Activated CD4-positive, alpha-beta T cell treated with anti-CD3 and anti-CD28 coated beads, Interleukin-2, amount 50 U/mL, for 24 hours (primary cell): ENCODE results near the gene KLHL13.
"Not testable (repeated sequence)": the region's sequence is repeated elsewhere in the genome, so short reads cannot be mapped to it uniquely, and the experiment has no call there.

ENCODE experiments used
- DNase-seq, 2 donors: peaks; one replicate each; pipeline ENCODE4 v3.0.0-alpha.2; 2020; ENCODE audit warnings: low read depth in 1 of 2, low spot score in 1 of 2

Gene KLHL13, protein sequence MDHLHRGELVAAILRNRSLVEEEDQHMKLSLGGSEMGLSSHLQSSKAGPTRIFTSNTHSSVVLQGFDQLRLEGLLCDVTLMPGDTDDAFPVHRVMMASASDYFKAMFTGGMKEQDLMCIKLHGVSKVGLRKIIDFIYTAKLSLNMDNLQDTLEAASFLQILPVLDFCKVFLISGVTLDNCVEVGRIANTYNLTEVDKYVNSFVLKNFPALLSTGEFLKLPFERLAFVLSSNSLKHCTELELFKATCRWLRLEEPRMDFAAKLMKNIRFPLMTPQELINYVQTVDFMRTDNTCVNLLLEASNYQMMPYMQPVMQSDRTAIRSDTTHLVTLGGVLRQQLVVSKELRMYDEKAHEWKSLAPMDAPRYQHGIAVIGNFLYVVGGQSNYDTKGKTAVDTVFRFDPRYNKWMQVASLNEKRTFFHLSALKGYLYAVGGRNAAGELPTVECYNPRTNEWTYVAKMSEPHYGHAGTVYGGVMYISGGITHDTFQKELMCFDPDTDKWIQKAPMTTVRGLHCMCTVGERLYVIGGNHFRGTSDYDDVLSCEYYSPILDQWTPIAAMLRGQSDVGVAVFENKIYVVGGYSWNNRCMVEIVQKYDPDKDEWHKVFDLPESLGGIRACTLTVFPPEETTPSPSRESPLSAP

DNA sequence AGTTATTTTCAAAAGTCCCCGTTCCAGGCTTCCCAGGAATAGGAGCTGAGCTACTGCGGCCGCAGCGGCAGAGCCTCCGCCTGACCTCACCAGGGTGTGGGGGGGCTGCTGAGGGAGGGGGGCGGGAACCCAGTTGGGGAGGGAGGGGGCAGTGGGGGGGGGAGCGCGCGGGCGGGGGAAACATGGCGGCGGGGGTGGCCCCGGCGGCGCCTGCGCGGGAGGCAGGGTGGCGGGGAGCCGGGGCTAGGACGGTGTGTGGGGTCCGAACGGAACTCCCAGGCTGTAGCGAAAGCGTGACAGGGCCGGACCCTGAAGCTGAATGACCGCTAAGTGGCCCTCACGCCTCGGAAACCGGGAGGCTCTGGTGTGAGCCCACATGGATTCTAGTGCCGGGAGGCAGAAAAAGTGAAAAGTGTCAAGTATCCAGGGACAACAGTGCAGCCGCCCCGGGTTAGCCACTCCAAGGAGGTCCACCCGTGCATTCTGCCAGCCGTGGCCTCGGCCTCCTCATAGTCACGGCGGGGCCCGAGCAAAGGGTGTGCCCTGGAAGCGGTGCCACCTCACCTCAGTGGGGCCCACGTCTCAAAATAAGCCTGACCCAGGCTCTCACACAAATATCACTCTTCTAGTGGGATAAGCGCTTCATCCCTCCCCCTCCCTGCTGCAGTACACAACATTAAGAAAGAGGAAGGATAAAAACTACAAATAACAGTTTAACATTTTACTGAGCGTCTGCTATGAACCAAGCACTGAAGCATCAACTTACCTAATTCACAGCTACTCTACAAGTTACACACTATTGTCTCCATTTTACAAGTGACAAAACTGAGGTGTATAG is at the start of gene KLHL13:
Gene KLHL13, minus strand, starts transcription at position 98 of the 838 bp plus-strand sequence. CDS start 88,337 bp downstream, outside the sequence.
- no peak for DNase-seq

DNA sequence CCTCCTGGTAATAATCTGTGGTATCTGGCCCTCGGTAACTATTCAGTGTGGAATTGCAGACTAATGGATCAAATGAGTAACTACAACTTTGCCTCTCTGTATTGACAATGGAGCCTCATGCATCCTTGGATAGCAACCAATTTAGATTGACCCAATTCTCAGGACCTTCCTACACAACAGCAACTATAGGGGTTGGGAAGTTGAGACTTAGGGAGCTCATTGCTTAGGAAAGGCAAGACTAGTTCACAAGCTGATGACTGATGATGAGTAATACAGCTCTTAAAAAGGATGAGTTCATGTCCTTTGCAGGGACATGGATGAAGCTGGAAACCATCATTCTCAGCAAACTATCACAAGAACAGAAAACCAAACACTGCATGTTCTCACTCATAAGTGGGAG is 47.5 kb upstream of the KLHL13 start:
- no peak for DNase-seq

DNA sequence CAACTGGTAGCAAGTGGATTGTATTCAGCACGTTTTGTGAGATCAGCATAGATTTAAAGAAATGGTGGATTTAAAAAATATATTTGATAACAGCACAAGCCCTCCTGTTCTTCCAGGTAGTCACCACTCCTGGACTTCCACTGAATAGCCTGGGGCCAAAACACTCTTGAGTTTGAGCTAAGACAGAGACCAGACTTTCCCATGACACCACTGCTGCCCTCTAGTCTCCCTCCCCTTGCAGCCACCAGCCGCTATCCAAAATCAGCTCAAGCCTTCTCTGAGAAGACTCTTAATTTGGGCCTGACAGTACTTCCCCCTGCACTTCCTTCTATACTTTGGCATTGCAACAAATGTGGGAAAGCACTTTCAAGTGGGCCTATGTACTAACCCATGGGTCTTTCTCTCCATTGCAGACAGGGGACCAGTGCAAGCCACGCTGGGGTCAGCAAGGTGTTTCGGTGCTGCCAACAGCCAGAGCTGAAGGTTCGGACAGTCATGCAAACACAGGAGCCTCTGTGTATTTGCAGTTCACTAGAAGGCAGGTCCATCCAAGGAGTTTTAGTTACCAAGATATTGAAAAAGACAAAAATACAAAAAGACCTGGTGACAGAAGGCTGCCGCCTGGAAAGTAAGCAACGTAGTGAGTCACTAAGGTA is 40.5 kb upstream of the KLHL13 start:
- DNase-seq = no peak

DNA sequence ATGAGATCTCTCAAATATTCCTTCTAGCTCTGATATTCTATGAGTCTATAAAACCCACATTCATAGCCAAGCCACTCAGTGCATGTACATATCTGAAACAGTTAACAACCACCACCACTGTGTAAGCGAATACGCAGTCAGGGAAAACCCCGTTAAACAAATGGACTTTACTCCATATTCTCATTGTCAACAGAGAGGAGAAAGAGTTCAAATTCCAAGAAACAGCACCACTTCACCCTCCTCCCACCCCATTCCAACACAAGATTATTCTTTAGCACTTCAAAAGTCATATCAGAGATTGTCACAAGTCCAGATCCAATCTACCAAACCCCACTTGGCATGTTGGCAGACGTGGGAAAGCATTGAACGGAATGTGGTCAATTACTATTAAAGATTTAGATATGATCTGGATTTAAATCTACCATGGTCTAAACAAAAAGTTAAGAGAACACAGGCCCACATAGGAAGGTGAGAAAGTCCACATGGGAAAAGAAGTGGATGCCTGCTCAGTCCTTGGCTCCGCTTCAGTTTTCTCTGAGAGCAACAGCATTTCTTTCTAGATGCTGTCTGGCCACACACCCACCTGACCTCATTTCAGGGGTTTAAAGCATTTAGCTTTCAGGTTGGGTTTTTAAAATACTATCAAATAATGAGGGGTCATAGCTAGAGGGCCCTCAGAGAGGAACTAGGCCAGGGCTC is 39.8 kb upstream of the KLHL13 start:
- DNase-seq = no peak

DNA sequence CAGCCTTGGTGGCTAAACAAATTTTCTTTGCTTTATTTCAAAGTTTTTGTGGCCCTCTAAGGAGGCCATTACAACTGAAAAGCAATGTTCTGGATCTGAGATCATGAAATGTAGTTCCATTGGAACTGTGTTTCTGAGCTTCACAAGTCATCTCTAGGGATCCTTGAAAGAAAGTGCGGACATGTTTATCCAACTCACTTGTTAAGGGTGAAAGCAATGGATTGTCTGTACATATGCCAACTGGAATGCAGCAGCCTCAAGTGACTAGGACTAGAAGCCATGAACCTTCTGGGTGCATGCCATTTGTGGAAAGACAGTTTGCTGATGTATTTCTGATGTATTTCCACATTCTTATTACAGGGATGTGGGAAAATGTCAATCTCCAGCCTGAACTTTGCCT is 36.7 kb upstream of the KLHL13 start:
- DNase-seq = no peak

DNA sequence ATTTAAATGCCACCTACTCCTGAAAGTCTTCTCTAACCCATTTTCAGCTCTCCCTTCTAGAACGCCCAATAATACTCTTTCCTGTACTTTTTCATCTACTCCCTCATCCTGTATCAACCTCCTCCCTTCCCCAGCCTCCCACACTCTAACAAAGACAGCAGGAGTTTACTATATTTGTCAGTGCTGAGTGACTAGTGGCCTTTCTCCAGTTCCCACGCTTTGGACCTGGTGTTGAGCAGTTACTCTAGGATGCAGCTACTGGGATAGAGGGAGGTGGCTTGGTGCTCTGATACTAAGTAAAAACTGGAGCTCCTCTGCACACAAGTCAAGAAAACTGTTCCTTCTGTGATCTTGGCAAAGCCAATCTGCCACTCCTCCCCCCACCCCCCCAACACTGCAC is 36.1 kb upstream of the KLHL13 start:
- DNase-seq = no peak

DNA sequence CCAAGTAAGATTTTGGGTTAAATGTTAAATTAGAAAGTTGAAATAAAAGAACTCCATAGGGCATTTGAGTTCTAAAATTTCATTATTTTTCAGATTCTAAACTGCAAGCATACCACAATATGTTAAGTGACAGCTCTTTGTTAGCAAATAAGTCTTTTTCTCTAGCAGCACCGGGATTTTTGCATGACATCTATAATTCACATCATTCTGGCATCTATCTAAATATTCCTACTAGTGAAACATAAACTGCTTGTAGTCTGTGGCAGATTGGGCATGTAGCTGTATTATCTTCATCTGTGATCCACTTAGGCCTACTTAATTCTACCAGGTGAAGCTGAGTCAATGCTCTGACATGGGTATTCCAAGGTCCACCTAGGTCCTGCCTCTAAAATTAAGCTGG is 32.1 kb upstream of the KLHL13 start:
- DNase-seq = no peak

DNA sequence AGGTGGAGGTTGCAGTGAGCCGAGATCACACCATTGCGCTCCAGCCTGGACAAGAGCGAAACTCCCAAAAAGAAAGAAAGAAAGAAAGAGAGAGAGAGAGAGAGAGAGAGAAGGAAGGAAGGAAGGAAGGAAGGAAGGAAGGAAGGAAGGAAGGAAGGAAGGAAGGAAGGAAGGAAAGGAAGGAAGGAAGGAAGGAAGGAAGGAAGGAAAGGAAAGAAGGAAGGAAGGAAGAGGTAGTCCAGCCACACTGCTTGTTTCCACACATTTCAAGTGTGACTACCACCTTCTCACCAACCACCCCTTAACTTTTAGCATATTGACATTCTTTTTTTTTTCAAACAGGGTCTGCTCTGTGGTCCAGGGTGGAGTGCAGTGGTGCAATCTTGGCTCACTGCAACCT is 31.2 kb upstream of the KLHL13 start:
- DNase-seq = not testable (repeated sequence)

DNA sequence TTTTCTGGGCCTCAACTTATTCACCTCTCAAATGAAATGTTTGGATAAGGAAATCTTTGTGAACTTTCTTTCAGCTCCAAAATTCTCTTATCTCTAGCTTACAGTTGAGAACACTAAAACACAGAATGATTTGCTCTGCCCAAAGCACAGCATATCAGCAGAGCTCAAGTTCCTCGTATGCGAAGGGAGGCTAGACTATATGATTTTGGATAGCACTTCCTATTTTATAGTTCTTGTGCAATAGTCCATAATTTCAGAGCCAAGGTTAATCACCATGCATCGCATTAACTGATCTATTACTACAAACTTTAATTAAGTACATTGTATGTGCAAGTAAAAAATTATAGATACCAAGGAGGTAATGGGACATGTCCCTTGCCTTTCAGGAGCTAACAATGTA is 27.0 kb upstream of the KLHL13 start:
- DNase-seq = no peak

DNA sequence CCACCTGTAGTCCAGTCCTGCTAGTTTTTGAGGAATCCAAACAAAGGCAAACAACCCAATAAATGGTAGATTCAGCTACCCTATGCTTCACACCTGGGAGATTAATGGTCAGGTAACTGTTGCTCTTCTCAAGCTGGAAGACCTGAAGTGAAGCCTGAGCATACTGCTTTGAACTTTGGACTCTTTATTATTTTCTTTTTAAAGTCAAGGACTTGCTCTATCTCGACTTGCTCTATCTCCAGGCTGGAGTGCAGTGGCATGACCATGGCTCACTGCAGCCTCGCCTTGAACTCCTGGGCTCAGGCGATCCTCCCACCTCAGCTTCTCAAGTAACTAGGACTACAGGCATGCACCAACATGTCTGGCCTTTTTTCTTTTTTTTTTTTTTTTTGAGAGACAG is 14.7 kb upstream of the KLHL13 start:
- DNase-seq = no peak

DNA sequence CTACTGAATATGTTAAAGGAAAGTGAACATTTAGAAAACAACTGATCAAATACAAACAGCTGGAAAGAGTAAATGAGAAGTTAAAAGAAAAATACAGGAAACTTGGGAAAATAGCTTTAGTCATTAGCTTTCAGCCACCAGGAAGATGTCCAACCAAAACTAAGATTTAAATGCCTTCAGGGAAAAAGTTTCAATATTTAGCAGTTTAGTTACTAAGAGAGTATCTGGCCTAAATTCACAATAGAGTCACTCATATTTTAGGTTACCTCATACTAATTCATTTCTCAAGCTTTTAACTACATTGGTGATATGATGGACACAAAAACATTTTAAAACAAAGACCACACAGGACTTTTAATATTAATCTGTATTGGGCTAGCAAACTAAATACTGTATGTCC is 13.1 kb upstream of the KLHL13 start:
- no peak for DNase-seq

DNA sequence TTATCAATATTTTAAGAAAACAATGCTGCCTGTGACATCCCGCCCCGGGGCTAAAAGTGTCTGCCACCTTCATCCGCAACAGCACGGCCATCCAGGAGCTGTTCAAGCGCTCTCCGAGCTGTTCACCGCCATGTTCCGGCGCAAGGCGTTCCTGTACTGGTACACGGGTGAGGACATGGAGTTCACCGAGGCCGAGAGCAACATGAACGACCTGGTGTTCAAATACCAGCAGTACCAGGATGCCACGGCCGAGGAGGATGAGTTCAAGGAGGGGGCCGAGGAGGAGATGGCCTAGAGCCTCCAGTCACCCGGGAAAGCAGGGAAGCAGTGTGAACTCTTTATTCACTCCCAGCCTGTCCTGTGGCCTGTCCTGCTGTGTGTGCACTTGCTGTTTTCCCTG is 12.1 kb upstream of the KLHL13 start:
- DNase-seq = no peak

DNA sequence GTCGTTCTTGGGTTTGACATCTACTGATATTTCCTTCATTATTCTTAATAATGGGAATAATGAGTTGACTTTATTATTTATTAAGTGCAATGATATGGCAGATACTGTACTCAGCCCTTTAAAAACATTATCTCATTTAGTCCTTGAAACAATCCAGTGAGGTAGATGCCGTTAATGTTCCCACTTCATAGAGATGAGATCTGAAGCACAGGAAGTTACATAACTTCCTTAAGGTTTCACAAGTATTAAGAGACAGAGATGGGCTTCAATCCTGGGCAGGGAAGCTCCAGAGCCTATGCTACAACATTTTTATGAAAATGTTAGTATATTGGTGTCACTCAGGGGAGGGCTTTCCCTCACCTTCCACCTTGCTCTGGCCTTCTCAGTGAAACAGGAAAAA is 9.7 kb upstream of the KLHL13 start:
- no peak for DNase-seq

DNA sequence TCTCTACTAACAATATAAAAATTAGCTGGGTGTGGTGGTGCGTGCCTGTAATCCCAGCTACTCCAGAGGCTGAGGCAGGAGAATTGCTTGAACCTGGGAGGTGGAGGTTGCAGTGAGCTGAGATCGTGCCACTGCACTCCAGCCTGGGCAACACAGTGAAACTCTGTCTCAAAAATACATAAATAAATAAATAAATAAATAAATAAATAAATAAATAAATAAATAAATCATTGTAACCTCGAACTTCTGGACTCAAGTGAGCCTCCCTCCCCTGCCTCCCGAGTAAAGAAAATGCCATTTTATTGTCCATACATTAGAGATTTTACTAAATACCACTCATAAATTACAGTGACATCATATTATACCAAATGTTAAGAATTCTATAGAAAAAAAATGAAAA is 7.6 kb upstream of the KLHL13 start:
- DNase-seq = not testable (repeated sequence)

DNA sequence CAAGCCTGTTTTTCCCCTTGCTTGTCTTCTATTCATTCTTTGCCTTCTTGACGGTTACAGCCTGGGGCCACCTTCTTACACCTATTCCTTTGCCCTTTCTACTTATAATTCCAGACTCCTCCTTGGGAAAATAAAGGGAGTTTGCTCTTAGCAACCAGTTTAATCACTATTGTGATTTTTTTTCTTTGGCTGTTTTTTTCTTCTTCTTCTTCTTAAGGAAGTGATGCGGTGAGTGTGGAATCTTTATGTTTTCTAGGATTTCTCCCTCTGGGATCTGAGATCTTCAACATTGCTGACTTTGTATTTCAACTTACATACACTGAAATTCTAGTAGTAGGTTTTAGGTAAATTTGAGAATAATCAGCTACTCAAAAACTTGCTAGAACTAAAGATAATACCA is 1.1 kb upstream of the KLHL13 start:
- DNase-seq = no peak

DNA sequence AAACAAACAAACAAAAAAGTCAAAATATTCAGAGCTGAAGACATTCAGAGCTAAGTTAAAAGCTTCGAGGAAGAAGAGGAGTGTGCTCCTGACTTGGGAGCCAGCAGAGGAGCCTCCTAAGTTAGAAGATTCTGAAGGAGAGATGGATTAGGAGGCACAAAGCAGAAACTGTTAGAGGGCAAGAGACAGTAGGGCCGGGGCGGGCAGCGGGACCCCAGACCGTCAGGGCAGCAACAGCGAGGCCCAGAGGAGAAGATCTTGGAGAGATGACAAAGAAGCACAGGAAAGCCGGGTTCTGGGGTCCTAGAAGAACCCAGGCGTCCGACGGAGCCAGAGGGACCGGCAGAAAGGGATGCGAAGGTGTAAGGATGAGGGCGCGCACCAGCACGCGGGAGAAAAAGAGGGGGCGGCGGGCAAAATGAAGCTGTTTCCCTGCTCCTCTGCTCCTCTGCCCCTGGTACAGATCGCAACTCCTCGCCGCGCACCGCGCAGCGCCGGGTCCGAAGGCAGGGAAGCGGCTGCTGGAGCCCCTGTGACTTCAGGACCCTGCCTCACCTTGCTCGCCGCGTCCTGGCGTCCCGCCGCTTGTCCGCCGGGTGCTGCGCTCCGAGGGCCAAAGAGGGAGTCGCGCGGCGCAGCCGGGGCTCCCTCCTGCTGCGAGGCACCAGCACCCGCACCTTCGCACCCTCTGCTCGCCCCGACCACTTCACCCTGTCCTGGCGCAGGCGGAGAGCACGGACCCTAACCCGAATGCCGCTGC is 477 bp downstream of the KLHL13 start:
- no peak for DNase-seq

DNA sequence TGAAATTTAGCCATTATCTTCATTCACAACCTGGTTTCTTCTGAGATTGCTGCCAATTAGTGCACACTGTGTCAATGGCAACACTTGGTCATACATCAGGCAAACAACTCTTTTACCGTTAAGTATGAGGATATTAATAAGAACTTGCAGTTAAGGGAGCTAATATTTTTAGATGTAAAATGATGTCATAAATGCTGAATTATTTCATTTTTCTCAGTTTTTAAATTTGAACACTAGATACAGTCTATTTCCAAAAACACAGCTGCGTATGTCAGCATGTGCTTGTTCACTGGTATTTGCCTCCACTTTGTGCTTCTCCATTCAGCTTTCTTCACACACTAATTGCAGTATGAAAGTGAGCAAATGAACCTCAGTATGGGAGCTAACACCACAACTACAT is 1.6 kb downstream of the KLHL13 start:
- no peak for DNase-seq

DNA sequence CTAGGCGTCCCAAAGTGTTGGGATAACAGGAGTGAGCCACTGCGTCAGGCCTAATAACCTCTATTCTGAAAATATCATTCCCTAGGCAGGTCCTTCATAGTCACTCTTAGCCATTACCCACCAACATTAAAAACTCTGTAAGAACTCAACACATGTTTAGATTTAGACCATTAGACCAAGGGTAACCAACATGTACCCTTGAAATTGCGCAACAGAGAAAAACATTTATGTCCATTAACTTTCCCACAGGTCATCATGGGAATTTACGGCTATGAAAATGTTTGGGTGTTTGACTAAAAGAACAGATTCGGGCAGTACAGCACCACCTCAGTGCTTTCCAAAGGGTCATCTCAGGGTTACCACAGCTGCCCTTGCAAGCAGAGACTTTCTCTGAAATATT is 7.5 kb downstream of the KLHL13 start:
- no peak for DNase-seq

DNA sequence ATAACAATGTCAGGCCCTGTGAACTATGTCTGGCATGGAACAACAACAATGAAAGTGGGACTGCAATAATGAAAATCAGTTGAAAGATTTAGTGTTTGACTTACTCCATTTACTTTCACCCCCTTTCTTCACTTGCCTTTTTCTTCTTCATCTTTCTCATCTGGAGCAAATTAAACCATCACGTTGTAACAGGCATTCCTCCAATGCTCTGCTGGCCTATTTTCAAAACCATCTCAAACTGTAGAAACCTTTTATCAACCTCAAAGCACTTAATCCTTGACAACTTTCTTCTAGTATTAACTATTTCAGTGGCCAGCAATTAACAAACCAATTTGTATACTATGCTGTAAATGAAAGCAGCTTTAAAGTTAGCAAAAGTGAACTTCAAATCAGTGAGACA is 8.3 kb downstream of the KLHL13 start:
- DNase-seq = no peak

DNA sequence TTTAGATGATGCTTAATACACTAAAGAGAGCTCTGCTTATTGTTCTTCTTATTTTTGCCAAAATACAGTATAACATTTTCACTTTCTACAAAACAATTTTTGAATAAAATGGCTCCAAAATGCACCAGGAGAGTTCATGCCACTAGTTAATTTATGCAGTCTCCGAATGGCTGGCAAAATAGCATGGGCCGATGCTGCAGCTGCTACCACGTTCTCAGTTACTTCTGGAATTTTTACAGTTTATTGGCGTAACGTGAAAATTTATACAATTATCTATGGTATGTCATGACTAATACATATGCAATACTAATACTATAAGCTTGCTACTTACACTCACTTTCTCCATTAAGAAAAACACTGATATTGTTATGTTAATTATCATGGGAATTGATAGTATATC is 16.5 kb downstream of the KLHL13 start:
- DNase-seq = no peak
